Liver (tissue), 9 donors: Measurements from ENCODE around the gene PKD1. TPM values are rescaled to one million over a fixed set of nuclear protein-coding genes. Genes with fewer than 3 reads are reported as not detected.

ENCODE experiments used
- DNase-seq: peaks from one replicate; pipeline ENCODE4 v3.0.0-alpha.2; 2017; ENCODE audit warnings: low spot score
- H3K27ac ChIP-seq, 2 donors: one replicate each; pipeline ENCODE4 v1.7.0; 2013; ENCODE audit warnings: inconsistent platforms in 2 of 2, low read length in 2 of 2, control low read depth in 1 of 2, low read depth in 1 of 2, mild to moderate bottlenecking in 1 of 2
- H3K27me3 ChIP-seq, 4 donors: one replicate each; pipeline versions ENCODE4 v1.6.1 to v1.7.0; 2013; ENCODE audit warnings: low read length in 3 of 4, inconsistent platforms in 1 of 4, mild to moderate bottlenecking in 1 of 4, moderate library complexity in 1 of 4; ENCODE audit not compliant: control insufficient read depth in 4 of 4, insufficient read depth in 4 of 4
- H3K36me3 ChIP-seq, 4 donors: one replicate each; pipeline versions ENCODE4 v1.6.1 to v1.7.0; 2013; ENCODE audit warnings: low read length in 3 of 4, mild to moderate bottlenecking in 3 of 4, low read depth in 1 of 4, moderate library complexity in 1 of 4; ENCODE audit not compliant: control insufficient read depth in 4 of 4, insufficient read depth in 3 of 4
- H3K4me1 ChIP-seq, 4 donors: one replicate each; pipeline versions ENCODE4 v1.6.1 to v1.7.0; 2013; ENCODE audit warnings: low read length in 3 of 4, mild to moderate bottlenecking in 3 of 4, moderate library complexity in 1 of 4; ENCODE audit not compliant: control insufficient read depth in 4 of 4, insufficient read depth in 4 of 4
- H3K4me3 ChIP-seq, 3 donors: one replicate each; pipeline versions ENCODE4 v1.6.1 to v1.7.0; 2013; ENCODE audit warnings: low read length in 3 of 3, control low read depth in 1 of 3, low read depth in 1 of 3, mild to moderate bottlenecking in 1 of 3
- H3K9ac ChIP-seq, 2 donors: one replicate each; pipeline ENCODE4 v1.7.0; 2013; ENCODE audit warnings: low read length in 2 of 2, mild to moderate bottlenecking in 2 of 2, moderate library complexity in 2 of 2, control low read depth in 1 of 2, low read depth in 1 of 2
- H3K9me3 ChIP-seq, 4 donors: one replicate each; pipeline versions ENCODE4 v1.6.1 to v1.7.0; 2013; ENCODE audit warnings: low read length in 3 of 4; ENCODE audit not compliant: control insufficient read depth in 4 of 4
- CTCF ChIP-seq: fragments of 150-350 bp; IDR thresholded peaks from 2 replicates; pipeline ENCODE4 v1.5.1; 2017; ENCODE audit warnings: improper control_type of control experiment, low read depth, low read length; ENCODE audit not compliant: missing input control
- EGR1 ChIP-seq, 2 donors: IDR thresholded peaks; 2 replicates each; pipeline ENCODE4 v1.6.1; 2016 to 2018; ENCODE audit warnings: antibody characterized with exemption in 2 of 2, low read depth in 2 of 2
- FOXA1 ChIP-seq: IDR thresholded peaks from 2 replicates; pipeline ENCODE4 v1.6.1; 2016; ENCODE audit warnings: antibody characterized with exemption
- FOXA2 ChIP-seq: IDR thresholded peaks from 2 replicates; pipeline ENCODE4 v1.6.1; 2016; ENCODE audit warnings: antibody characterized with exemption
- GABPA ChIP-seq, 2 donors: IDR thresholded peaks in 1 of 2; conservative IDR thresholded peaks in 1 of 2; 2 replicates each; pipeline ENCODE4 v1.6.1; 2016; ENCODE audit warnings: antibody characterized with exemption in 2 of 2, mild to moderate bottlenecking in 1 of 2, moderate library complexity in 1 of 2
- HNF4A ChIP-seq, 2 donors: conservative IDR thresholded peaks; 2 replicates each; pipeline ENCODE4 v1.6.1; 2016; ENCODE audit warnings: antibody characterized with exemption in 2 of 2, mild to moderate bottlenecking in 2 of 2
- HNF4G ChIP-seq: IDR thresholded peaks from 2 replicates; pipeline ENCODE4 v1.6.1; 2016; ENCODE audit warnings: antibody characterized with exemption
- JUND ChIP-seq, 2 donors: IDR thresholded peaks; 2 replicates each; pipeline ENCODE4 v1.6.1; 2016; ENCODE audit warnings: antibody characterized with exemption in 2 of 2
- NR2F2 ChIP-seq: IDR thresholded peaks from 2 replicates; pipeline ENCODE4 v1.6.1; 2016; ENCODE audit warnings: antibody characterized with exemption
- RAD21 ChIP-seq, 2 donors: IDR thresholded peaks; 2 replicates each; pipeline ENCODE4 v1.6.1; 2016; ENCODE audit warnings: antibody characterized with exemption in 2 of 2, mild to moderate bottlenecking in 2 of 2
- RXRA ChIP-seq, 2 donors: IDR thresholded peaks; 2 replicates each; pipeline ENCODE4 v1.6.1; 2017 to 2018; ENCODE audit warnings: antibody characterized with exemption in 2 of 2, mild to moderate bottlenecking in 1 of 2
- SP1 ChIP-seq: IDR thresholded peaks from 2 replicates; pipeline ENCODE4 v1.6.1; 2018; ENCODE audit warnings: antibody characterized with exemption, mild to moderate bottlenecking
- TAF1 ChIP-seq: conservative IDR thresholded peaks from 2 replicates; pipeline ENCODE4 v1.6.1; 2016; ENCODE audit warnings: antibody characterized with exemption, mild to moderate bottlenecking
- ZBTB33 ChIP-seq: IDR thresholded peaks from 2 replicates; pipeline ENCODE4 v1.6.1; 2016; ENCODE audit warnings: antibody characterized with exemption
- WGBS: extraction: QIAGEN DNeasy Blood & Tissue Kit; methylation state at CpG from one replicate; pipeline ENCODE4 v1.1.7; 2013; 5-methylcytosine and 5-hydroxymethylcytosine counted together
- polyA plus RNA-seq, 2 donors: library from polyadenylated mRNA; stranded (reverse) in 1 of 2; unstranded in 1 of 2; fragments of 200-250 nt in 1 of 2; fragments of >200 nt in 1 of 2; fragmentation: Nextera tagmentation in 1 of 2; extraction: Ambion mirVana in 1 of 2; gene quantifications; one replicate each; pipeline versions ENCODE4 v1.2.1 to v1.2.3, GENCODE V29; 2013 to 2015
- total RNA-seq, 2 donors: library from RNA; depleted of rRNA; stranded (reverse); fragments of >200 nt; gene quantifications; one replicate each; pipeline ENCODE4 v1.2.3, GENCODE V29; 2014
- TF ChIP-seq, protein P1 (sequence below): IDR thresholded peaks from 2 replicates; pipeline ENCODE4 v1.6.1; 2016; ENCODE audit warnings: antibody characterized with exemption
- donor health status: healthy.
- donor health status: healthy.
- donor health status: healthy.
- donor health status: healthy.
- donor health status: healthy.

Gene PKD1
- total and polyA plus RNA-seq, 4 donors, result 8.0 to 58.4 (median 25.6) TPM

DNA sequence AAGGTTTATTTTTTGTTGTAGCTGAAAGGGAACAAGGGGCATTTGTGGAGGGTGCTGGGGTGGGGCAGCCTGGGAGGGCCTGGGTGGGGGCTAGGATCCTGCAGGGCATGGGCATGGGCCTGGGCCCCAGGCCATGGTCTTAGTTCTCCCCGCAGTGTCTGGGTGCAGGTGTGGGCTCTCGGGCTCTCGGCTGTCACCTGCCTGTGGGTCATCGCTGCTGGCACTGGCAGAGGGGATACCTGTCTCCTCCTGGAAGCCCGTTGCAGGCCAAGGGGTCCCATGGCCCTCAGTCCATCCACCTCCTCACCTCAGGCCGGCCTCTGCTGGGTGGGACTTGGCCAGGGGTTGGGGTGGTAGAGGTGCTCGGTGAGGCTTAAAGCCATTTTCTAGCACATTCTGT, 57.6 kb downstream of the PKD1 start:
- H3K4me1 ChIP-seq, result peaks cover 2 to 17% (median 7%) of the 10 kb centered on the region in 4 donors
- H3K36me3 ChIP-seq, result peaks cover 0 to 49% (median 14%) of the 10 kb centered on the region in 4 donors
- H3K27ac ChIP-seq, result no peak overlapping the region
- 98% methylated on average over 7 of the region's 7 CpGs for WGBS
- no peak for TF ChIP-seq CTCF
- H3K9me3 ChIP-seq, result no peaks in the 10 kb centered on the region
- H3K4me3 ChIP-seq, result no peak overlapping the region
- H3K9ac ChIP-seq, result no peak overlapping the region
- H3K27me3 ChIP-seq, result no peaks in the 10 kb centered on the region
- DNase-seq, result no peak

GRCh38 chr16:2077696-2078095, 58.0 kb downstream of the PKD1 start:
- DNase-seq, result no peak
- 95% methylated on average over 21 of the region's 21 CpGs for WGBS

More at GRCh38 chr16:2077696-2078095, 58.0 kb downstream of the PKD1 start:
- Histone ChIP-seq H3K27me3 (no peaks in the 10 kb centered on the region), H3K4me3 (no peak overlapping the region), H3K27ac (no peak overlapping the region), H3K36me3 (peaks cover 0 to 53% (median 18%) of the 10 kb centered on the region in 4 donors), H3K9ac (no peak overlapping the region), H3K9me3 (no peaks in the 10 kb centered on the region), H3K4me1 (peaks cover 2 to 13% (median 7%) of the 10 kb centered on the region in 4 donors)
- TF ChIP-seq JUND (IDR thresholded peaks at IDR 0.05), result no peak
- no peak for TF ChIP-seq FOXA2
- TF ChIP-seq RXRA (IDR thresholded peaks at IDR 0.05), result no peak
- TF ChIP-seq CTCF, result no peak
- no peak for TF ChIP-seq SP1
- no peak for TF ChIP-seq FOXA1
- TF ChIP-seq, protein P1, sequence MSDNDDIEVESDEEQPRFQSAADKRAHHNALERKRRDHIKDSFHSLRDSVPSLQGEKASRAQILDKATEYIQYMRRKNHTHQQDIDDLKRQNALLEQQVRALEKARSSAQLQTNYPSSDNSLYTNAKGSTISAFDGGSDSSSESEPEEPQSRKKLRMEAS, result no peak
- no peak for TF ChIP-seq EGR1 (IDR thresholded peaks at IDR 0.05; ENCODE audit: low read depth in 2 of 2)
- TF ChIP-seq TAF1, result no peak
- TF ChIP-seq HNF4A (conservative IDR thresholded peaks at IDR 0.05), result no peak
- TF ChIP-seq HNF4G, result no peak
- no peak for TF ChIP-seq ZBTB33
- TF ChIP-seq NR2F2, result no peak
- TF ChIP-seq GABPA (IDR thresholded peaks at IDR 0.05 in 1 of 2, conservative IDR thresholded peaks at IDR 0.05 in 1 of 2), result no peak
- no peak for TF ChIP-seq RAD21 (IDR thresholded peaks at IDR 0.05)
